HepG2 (cell line): ENCODE measurements around the gene NDUFB8. TPM values are rescaled to one million over a fixed set of nuclear protein-coding genes. Genes with fewer than 3 reads are reported as not detected.

Experiments used
- ATF1 ChIP-seq: IDR thresholded peaks from 2 replicates; pipeline ENCODE4 v1.6.1; 2016; ENCODE audit warnings: mild to moderate bottlenecking, control low read depth
- DRAP1 ChIP-seq: IDR thresholded peaks from 2 replicates; pipeline ENCODE4 v1.6.1; 2016; ENCODE audit warnings: missing genetic modification reagents, missing compliant biosample characterization
- ELF1 ChIP-seq: sonication (generic); formaldehyde crosslinking; IDR thresholded peaks from 2 replicates; pipeline ENCODE4 v1.4.0; 2020; ENCODE audit warnings: missing genetic modification reagents
- FOXK2 ChIP-seq: fragments of 450-650 bp; IDR thresholded peaks from 2 replicates; pipeline ENCODE4 v1.6.1; 2016
- FUBP1 ChIP-seq: sonication (generic); formaldehyde crosslinking; IDR thresholded peaks from 2 replicates; pipeline ENCODE4 v1.5.1; 2020; ENCODE audit warnings: missing genetic modification reagents, mild to moderate bottlenecking, borderline replicate concordance
- KLF16 ChIP-seq, 2 experiments: sonication (generic) in 1 of 2; formaldehyde crosslinking in 1 of 2; IDR thresholded peaks; 2 replicates each; pipeline versions ENCODE4 v1.6.1 to v1.8.0; 2016 to 2023; ENCODE audit warnings: missing genetic modification reagents in 2 of 2, missing compliant biosample characterization in 1 of 2
- MEF2D ChIP-seq: sonication (generic); formaldehyde crosslinking; IDR thresholded peaks from 2 replicates; pipeline ENCODE4 v1.5.1; 2020; ENCODE audit warnings: mild to moderate bottlenecking, missing genetic modification reagents
- MEIS1 ChIP-seq: sonication (generic); formaldehyde crosslinking; IDR thresholded peaks from 2 replicates; pipeline ENCODE4 v1.9.0; 2021; ENCODE audit warnings: mild to moderate bottlenecking, missing genetic modification reagents, moderate library complexity, borderline replicate concordance
- NFE2 ChIP-seq: sonication (generic); formaldehyde crosslinking; IDR thresholded peaks from 2 replicates; pipeline ENCODE4 v1.4.0; 2020; ENCODE audit warnings: missing genetic modification reagents
- NR2F6 ChIP-seq, 2 experiments: IDR thresholded peaks; 2 replicates each; pipeline ENCODE4 v1.6.1; 2016; ENCODE audit warnings: antibody characterized with exemption in 1 of 2, mild to moderate bottlenecking in 1 of 2
- NR3C1 ChIP-seq: sonication (generic); formaldehyde crosslinking; IDR thresholded peaks from 2 replicates; pipeline ENCODE4 v1.4.0; 2020; ENCODE audit warnings: missing genetic modification reagents
- PHF8 ChIP-seq: sonication (generic); formaldehyde crosslinking; IDR thresholded peaks from 2 replicates; pipeline ENCODE4 v1.5.0; 2020; ENCODE audit warnings: missing genetic modification reagents
- POGK ChIP-seq: sonication (generic); formaldehyde crosslinking; conservative IDR thresholded peaks from 2 replicates; pipeline ENCODE4 v1.8.0; 2022; ENCODE audit warnings: mild to moderate bottlenecking, moderate library complexity, missing genetic modification reagents
- SIN3B ChIP-seq: fragments of 150-350 bp; IDR thresholded peaks from 2 replicates; pipeline ENCODE4 v1.6.1; 2014; ENCODE audit warnings: low read length
- THAP11 ChIP-seq: IDR thresholded peaks from 2 replicates; pipeline ENCODE4 v1.6.1; 2016; ENCODE audit warnings: missing biosample characterization, missing genetic modification reagents
- ZBTB8A ChIP-seq: sonication (generic); formaldehyde crosslinking; IDR thresholded peaks from 2 replicates; pipeline ENCODE4 v1.4.0; 2020; ENCODE audit warnings: mild to moderate bottlenecking, low read depth, missing genetic modification reagents, borderline replicate concordance
- ZNF33A ChIP-seq: sonication (generic); formaldehyde crosslinking; IDR thresholded peaks from 2 replicates; pipeline ENCODE4 v1.5.1; 2020; ENCODE audit warnings: missing genetic modification reagents, mild to moderate bottlenecking, moderate library complexity, borderline replicate concordance
- ZNF367 ChIP-seq: sonication (generic); formaldehyde crosslinking; IDR thresholded peaks from 2 replicates; pipeline ENCODE4 v1.4.0; 2020; ENCODE audit warnings: missing genetic modification reagents, borderline replicate concordance
- ZNF674 ChIP-seq: sonication (generic); formaldehyde crosslinking; IDR thresholded peaks from 2 replicates; pipeline ENCODE4 v1.5.0; 2020; ENCODE audit warnings: low read depth, mild to moderate bottlenecking, missing genetic modification reagents
- ZNF687 ChIP-seq: sonication (generic); formaldehyde crosslinking; IDR thresholded peaks from 2 replicates; pipeline ENCODE4 v1.5.1; 2020; ENCODE audit warnings: mild to moderate bottlenecking, missing genetic modification reagents, moderate library complexity
- ZNF691 ChIP-seq: sonication (generic); formaldehyde crosslinking; IDR thresholded peaks from 2 replicates; pipeline ENCODE4 v1.4.0; 2020; ENCODE audit warnings: missing genetic modification reagents, low read depth, mild to moderate bottlenecking, borderline replicate concordance
- ZNF792 ChIP-seq: IDR thresholded peaks from 2 replicates; pipeline ENCODE4 v1.6.1; 2016
- polyA plus RNA-seq, 8 experiments: library from polyadenylated mRNA; depleted of rRNA in 3 of 8; stranded (reverse) in 7 of 8; unstranded in 1 of 8; fragments of >200 nt; fragmentation: Illumina TruSeq in 4 of 8; extraction: Trizol in 4 of 8; gene quantifications; 2 replicates each; pipeline versions ENCODE4 v1.2.1 to v1.2.3, GENCODE V29; 2011 to 2016; ENCODE audit warnings: low read depth in 4 of 8, missing spikeins in 1 of 8, mixed read lengths in 1 of 8; ENCODE audit not compliant: insufficient read depth in 1 of 8
- total RNA-seq, 5 experiments: library from RNA; depleted of rRNA; stranded (reverse); fragments of >200 nt; fragmentation: Illumina TruSeq; extraction: Trizol; gene quantifications; 2 replicates each; pipeline ENCODE4 v1.2.3, GENCODE V29; 2016; ENCODE audit warnings: low read depth in 1 of 5

NDUFB8 gene
- total and polyA plus RNA-seq, 2 of the 13 experiments (the other 11 are each of a cell fraction or from before 2014, with no cell fraction given), result 210 to 216 TPM

GRCh38 chr10:100535715-100536353 lies 6.2 kb upstream of the NDUFB8 start, which contains the start of gene HIF1AN (continued):
- TF ChIP-seq THAP11, result peak; percentile 92
- TF ChIP-seq NR2F6 (IDR thresholded peaks at IDR 0.05), result peak; percentile 72
- peak; percentile 78 for TF ChIP-seq NR2F6 (CRISPR knock-in tag; IDR thresholded peaks at IDR 0.05)
- no peak for TF ChIP-seq NFE2 (CRISPR knock-in tag)
- TF ChIP-seq ZNF33A (CRISPR knock-in tag), result no peak
- TF ChIP-seq NR3C1 (CRISPR knock-in tag), result no peak
- TF ChIP-seq FUBP1 (CRISPR knock-in tag), result no peak
- TF ChIP-seq ATF1 (CRISPR knock-in tag), result peak; percentile 57
- TF ChIP-seq ELF1, result peak; percentile 78
- TF ChIP-seq ZNF687, result peak; percentile 77
- 0 out of 2 replicates have a peak, but pooled peaks have one; percentile 36 for TF ChIP-seq ZNF691 (CRISPR knock-in tag)
- no peak for TF ChIP-seq MEIS1 (CRISPR knock-in tag)
- TF ChIP-seq MEF2D (CRISPR knock-in tag), result 0 out of 2 replicates have a peak, but pooled peaks have one; percentile 28
- peak; percentile 55 for TF ChIP-seq POGK (CRISPR knock-in tag)
- no peak for TF ChIP-seq ZBTB8A (CRISPR knock-in tag)
- TF ChIP-seq ZNF367, result no peak
- TF ChIP-seq PHF8, result peak; percentile 93
- peak in 1 of 2 experiments; percentile 65; a peak in 1 of 4 replicates for TF ChIP-seq KLF16 (CRISPR knock-in tag; IDR thresholded peaks at IDR 0.05)
- TF ChIP-seq ZNF674 (CRISPR knock-in tag), result no peak
- 0 out of 2 replicates have a peak, but pooled peaks have one; percentile 18 for TF ChIP-seq ZNF792 (CRISPR knock-in tag)
- TF ChIP-seq SIN3B, result peak; percentile 77; the same call in 1 of the 2 replicates
- TF ChIP-seq DRAP1, result peak; percentile 54
- TF ChIP-seq FOXK2, result peak; percentile 59; the same call in 1 of the 2 replicates
